GM21619 (cell line): Measurements from ENCODE around the gene NPAS2.
A peak's percentile ranks its signal among the peaks of the same experiment; 100 is the strongest.

Experiments used
- ATAC-seq: cut with Tn5 transposase; IDR thresholded peaks from one replicate; pipeline ENCODE4 v1.9.1; 2021; ENCODE audit not compliant: unreplicated experiment

NPAS2 gene

DNA sequence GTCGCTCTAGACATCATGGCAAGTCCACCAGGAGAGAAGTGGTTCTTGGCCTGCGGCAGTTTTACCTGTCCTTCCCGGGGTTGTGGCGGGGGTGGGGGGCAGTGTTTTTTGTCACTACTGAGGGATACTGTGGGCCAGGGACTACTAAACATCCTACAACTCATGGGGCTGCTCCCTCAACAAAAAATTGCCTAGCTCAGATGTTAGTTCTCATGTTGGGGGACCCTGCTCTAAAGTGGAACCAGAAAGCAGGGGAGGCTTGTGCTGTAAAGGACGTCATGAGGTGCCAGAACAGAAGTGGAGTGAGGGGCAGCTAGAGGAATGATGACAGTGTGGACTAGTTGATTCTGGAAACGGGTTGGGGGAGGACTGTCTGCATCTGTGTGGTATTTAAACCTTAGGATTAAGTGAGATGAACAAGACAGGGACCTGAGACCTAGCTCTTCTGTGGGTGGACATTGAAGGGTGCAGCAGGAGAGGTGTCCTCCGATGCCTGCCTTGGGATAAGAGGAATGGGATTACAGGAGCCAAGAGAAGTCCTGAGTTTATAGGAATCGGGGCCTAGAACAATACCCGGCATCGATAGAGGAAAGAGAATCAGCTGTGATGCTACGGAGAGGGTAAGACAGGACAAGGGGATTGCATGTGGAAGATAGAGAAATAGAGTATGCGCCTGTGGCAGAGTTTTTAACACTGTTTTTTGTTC lies 184.8 kb downstream of the NPAS2 start:
- no peak for ATAC-seq

DNA sequence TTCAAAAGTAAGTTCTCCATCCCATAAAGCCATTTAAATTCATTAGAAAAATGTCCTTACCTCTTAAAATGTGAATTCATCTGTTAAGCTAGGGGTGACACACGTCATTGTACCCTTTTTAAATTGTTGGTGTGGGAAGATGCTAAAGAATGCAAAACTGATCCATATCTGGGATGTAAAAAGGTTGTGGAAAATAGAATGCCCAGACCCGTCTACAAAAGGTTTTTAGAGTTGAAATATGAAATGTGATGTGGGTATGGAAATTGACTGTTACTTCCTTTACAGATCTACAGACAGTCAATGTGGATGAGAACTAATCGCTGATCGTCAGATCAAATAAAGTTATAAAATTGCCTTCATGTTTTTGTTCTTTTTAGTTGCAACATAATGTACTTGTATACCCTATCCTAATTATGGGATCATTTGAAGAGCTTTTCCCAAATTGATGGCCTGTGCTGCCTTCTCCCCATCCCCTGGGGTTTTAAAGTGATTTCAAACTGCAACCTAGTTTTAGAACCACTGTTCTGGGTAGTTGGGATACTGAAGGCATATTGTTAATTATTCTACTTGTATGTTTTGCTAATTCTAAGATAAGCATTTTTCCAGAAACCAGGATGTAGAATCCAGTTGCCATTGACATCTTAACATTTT lies 186.3 kb downstream of the NPAS2 start:
- ATAC-seq = no peak

DNA sequence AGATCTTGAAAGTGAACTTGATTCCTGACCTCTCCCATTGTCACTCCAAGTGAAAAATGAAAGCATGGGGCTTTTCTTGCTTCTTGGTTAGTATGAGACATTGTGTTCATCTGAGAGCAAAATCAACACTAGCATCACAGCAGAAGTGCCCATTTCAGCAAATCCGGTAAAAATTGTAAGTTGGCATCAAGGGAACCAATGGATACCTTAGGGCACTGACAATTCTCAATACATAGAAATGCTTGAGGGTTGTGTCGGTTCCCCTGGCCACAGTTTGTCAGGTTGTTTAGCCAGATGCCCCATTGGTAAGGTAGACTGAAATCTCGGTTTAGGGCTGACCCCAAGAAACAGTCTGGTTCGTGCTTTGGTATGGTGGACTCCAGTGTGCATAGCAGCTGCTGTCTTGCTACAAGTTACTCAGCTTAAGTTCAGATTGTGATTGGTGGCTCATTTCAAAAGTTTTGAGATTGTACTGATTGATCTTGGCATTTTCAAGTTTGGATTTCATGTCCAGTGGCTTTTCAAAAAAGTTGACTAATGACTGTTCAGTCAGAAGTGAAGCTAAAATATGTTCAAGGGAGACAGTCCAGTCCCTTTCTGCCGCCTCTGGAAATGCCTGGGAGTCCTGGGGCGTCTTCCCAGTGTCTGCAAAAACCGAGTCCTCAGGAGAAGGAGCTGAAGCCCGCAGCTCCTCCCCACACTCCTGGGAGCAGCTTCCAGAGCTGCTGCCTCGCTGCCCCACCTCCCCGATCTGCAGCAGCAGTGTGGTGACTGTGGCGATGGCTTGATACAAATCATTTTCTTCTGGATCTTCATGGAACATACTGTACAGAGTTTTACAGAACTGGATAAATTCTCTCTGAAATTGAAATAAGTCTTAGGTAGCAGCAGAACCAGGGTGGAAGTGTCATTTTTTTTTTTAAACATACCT lies 187.7 kb downstream of the NPAS2 start:
- no peak for ATAC-seq

DNA sequence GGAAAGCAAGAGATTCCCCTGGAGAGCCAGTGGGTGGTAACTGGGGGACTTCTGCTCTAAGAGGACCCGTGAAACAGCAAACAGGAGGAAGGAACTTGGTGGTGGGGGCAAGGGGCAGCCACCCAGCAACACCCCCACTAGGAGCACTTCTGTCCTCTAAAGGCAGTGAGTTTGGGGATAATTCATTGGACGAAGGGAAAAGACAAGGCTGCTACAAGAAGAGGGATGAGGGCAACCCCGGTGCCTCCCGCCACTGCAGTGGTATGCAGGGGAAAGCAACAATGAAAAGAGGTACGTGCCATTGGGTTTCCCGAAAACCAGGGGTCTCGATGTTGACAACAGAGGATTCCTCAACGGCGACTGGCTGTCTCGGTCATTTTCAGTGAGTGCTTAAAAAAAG lies 191.2 kb downstream of the NPAS2 start:
- no peak for ATAC-seq

DNA sequence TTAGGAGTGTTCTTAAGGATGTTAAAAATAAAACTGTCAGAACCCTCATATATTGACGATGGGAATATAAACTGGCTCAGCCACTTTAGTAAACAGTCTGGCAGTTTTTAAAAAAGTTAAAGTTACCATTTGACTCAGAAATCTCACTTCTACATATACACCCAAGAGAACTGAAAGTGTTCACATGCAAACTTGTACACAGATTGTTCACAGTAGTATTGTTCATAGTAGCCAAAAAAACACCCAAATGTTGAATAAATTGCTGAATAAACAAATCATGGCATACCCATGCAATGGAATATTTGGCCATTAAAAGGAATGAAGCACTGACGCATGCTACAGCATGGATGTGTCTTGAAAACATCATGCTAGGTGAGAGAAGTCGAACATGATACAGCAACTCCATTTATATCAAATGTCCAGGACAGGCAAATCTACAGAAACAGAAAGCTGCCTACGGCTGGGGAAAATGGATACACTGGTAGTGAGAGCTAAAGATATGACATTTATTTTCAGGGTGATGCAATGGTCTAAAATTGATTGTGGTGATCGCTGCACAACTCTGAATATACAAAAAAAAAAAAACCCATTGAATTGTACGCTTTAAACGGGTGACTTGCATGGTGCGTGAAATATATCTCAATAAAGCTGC lies 192.2 kb downstream of the NPAS2 start:
- ATAC-seq = peak; percentile 91

DNA sequence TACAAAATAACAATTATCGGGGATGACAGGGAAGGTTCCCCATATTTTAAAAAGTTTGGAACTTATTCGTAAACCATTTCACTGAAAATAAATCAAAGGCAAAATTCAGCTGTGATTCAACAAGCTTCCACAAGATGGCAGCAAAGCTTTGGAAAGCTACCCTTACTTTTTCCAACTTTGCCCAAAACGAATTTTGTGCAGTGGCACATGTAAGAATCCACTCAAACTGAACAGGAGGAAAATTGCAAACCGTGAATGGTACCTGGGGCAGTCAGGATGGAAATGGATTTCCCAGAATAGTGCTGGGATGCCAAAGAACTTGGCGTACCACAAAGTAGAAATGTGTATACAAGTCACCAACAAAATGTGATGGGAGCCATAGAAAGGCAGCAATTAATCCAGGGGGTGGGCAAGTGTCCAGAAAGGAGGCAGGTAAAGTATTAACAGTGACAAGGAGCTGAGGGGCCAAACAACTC lies 192.8 kb downstream of the NPAS2 start:
- no peak for ATAC-seq

DNA sequence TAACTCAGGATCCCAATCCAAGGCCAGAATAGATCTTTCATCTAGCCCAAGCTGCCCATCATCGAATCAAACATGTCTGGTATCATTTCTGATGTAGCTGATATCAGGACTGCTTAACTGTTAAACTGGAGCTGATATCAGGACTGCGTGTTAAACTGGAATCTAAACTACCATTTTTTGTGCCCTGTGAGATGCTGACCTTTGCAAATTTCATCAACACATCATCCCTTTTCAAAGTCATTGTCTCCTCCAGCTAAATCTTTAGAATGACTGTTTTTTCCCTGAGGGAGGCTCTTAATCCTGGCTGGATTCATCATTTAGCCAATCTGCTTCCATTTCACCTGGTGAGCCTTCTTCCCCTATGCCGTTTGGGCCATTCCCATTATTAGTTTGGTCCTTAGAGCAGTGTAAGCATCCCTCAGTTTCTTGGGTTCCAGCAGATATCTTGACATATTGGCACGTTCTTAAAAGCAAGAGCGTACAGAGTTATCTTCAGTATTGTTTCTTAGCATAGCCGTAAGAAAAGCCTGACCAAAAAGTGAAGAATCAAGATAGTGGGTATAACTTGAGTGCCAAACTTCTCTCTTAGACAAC lies 194.4 kb downstream of the NPAS2 start:
- no peak for ATAC-seq

DNA sequence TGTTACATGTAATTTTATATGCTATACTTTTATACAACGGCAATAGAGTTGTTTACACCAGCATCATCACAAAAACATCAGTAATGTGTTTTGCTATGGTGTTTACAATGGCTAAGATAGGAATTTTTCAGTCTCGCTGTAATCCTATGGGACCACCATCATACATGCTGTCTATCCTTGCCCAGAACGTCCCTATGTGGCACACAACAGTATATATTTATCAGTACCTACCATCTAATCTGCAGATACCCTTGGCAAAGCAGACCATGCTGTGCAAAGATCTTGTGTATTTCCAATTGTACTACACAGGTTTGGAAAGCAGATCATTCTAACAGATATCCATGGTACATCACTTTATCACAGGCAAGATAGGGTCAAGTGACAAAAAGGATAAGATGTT lies 197.4 kb downstream of the NPAS2 start:
- no peak for ATAC-seq

DNA sequence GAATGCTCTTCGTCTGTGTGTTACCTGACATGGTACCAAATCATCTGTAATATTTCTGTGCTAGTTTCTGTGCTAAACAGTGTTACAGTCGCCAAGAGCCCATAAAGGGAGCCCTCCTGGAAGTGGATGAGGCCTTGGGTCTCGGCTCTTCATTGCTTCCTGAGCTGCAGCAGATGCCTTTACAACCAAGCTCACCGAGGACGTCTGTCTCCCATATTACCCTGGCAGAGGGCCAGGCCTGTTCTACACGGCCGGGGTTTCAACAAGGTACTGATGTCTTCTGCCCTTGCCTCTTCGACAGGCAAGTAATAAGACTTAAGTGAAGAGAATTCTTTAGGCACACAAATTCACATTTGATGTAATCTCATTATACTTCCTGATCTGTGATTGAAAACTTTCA lies 199.0 kb downstream of the NPAS2 start:
- ATAC-seq = no peak

DNA sequence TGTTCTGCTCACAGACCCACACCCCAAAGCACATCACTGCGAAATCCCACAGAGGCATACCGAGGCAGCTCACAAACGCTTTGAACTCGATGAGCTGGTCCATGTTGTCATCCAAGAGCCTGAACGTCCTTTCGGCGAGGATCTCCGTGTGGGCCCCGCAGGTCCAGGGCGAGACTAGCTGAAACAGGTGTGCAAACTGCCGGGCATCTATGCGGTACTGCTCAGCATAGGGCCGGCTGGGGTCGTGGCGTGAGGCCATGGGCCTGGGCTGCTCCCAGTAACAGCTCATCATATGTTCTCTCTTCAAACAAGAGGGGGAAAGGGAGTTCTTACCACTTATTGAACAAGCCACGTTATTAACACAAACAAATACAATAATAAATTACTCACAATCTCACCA lies 202.3 kb downstream of the NPAS2 start:
- no peak for ATAC-seq

DNA sequence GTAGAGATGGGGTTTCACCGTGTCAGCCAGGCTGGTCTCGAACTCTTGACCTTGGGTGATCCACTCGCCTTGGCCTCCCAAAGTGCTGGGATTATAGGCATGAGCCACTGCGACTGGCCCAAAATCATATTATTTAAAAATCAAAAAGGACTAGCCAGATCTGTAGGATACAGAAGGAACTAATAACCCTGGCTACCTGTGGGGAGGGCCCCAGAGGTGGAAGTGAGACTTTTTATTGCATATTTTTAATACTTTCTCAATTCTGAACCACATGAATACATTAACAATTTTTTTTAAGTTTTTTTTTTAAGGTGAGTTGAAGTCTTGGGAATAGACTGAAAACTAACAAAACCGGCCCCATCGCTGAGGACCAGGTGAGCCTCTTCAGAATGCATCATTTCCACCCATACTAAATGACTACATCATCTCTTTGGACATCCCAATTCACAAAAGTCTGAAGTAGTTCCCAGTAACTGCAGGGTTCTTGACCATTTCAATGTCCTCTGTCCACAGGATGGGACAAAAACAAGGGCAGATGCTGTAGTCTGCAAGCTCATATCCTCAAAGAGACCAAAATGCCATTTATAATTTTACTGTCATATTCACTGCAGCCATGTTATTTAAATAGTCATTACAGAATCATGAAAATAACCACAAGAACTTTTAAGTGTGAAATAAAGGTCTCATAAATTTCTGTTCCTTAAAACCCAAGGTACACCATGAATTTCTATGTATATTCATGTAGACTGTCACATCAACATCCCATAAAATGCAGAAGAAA lies 203.6 kb downstream of the NPAS2 start:
- no peak for ATAC-seq

DNA sequence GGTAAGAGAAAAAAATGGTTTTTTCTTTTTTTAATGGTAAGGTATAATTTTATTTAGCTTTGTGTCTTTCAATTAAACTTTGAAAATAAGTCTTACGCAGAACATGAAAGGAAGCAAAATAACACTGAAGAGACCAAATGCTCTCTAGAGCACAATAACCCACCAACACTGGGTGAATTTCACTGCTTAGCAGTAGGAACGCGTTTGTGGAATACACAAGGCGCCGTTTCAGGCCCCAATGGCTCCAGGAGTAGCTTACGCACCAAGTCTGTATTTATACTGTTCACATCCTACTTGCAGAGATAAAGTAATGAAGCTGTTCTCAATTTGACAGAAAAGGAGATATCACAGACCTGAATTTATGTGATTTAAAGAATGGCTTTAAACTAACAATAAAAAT lies 205.6 kb downstream of the NPAS2 start:
- no peak for ATAC-seq

DNA sequence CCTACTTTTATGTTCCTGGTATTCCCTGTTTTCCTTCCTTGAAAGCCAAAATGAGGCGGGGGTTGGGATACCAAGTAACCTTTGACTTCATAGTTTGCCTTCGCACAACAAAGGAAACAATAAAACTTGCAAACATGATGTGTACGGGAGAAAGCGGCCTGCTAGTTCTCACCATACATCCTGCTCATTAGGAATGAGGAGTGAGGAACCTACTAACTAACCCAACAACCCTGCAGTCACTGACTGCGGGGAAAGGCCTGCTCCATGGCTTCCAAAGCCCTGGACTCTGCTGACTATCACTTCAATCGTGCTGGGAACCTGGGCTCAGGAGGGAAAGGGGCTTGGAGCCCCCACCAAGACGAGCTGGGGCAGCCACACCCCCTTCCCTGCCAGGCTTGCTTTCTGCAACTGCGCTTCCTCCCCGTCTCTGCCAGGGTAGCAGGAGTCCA lies 206.3 kb downstream of the NPAS2 start:
- no peak for ATAC-seq

DNA sequence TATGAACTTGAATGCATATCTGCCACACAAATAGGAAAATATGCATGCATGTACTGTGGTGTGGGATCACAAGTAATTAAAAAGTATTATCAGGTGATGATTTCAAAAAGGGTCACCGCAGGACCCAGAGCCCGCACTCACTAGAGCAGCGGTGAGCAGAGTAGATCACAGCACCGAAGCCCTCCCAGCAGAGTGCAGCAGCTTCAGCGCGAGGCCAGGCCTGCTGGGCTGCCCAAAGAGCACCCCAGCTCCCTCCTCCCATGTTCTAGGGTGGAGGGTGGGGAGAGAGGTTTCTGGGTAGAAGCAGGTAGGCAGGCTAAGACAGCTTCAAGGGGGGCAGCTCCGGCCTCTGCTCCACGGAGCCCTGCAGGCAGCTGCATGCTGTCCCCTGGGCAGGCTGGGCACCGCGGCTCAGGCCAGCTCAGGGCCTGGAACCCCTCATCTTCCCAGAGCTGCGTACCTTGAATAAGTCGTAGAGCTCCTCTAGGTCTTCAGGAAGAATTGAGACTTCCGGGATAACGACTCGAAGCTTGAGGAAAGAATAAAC lies 207.1 kb downstream of the NPAS2 start:
- ATAC-seq = no peak

DNA sequence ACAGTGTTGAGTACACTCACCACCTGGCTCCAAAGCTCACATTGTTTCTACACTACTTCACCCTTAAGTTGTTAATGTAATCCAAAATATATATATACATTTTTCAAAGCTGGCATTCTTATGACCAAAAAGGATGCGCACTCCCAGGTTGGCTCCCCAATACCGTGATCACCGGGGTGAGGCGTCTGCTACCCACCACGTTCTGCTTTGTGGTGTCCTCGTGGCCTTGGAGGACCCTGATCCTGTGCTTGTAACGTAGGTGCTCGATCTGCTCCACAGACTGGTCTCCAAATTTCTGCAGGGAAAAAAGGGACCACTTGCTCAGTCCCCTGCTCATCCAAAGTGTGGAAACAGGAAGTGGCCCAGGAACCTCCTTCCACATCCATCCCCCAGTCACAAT lies 207.9 kb downstream of the NPAS2 start:
- no peak for ATAC-seq

DNA sequence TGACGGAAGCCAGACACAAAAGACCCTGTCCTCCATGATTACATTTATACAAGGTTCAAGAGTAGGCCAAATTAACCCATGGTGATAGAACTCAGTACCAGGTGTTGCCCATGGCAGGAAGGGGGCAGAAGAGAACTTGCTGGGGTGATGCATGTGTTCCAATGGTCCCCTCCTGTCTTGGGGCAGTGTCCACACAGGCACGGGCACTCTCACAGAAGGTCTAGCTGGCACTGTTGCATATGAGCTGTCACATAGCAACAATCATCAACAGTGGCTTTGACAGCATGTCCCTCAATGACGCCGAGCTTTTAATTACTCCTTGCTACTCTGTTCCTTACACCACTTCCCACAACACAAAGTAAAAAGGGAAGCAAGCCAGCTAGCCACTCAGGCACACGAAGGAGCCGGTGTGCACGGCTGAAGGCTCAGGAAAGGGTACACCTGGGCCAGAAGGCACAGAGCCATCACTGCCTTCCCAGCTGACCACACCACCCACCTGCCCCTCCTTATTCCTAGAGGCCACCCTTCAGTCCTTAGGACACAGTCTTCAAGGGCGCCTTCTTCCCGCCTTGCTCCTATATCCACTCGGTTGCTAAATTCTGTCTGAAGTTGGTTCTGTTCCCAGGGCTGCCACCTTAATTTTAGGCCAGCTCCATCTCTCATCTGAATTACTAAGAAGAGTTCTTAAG lies 211.1 kb downstream of the NPAS2 start:
- no peak for ATAC-seq

DNA sequence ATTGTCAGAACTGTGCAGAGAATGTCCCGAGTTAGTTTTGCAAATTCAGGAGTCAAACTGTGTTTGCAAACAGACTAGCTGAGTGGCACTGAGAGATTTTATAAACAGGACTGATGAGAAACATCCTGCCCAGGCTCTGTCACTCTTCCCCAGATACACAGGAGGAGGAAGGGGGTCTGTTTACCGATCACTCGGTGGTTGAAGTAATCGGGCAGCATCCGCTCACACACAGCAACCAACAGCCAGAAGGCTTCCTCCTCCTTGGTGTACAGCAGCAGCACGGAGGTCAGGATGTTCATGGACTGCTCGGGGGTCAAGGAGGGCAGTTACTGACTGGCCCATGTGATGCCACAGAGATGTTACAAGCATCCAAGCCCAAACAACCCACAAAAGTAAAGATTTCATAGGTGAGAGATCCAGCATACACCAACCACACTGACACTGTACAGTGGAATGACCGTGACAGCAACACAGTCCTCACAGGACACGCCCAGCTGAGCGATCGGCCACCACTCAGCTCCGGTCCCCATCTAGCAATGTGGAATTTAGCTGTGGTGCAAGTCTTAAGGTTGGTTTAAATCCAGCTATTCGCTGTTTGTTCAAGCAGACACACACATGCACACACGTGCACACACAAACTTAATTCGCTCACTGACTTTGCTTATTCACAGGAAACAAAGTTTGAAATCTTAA lies 212.3 kb downstream of the NPAS2 start:
- no peak for ATAC-seq

DNA sequence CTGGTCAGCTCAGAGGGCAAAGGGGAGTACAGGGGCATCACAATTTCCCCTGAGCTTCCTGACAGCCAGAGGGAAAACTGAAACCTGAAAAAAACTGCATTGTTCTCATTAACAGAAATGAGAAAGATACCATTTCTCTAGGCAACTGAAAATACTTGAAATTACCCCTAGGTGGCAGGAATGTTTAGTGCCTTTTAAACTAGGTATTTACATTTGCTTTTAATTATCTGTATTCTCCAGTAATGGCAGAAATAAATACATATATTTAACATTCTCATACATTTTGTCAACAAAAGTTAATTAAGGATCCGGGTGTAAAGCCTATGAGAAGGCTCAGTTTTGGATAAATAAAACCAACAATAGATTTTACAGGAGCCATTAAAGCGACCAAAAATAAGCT lies 216.6 kb downstream of the NPAS2 start:
- ATAC-seq = no peak
